ENCODE data around the gene FAF1. TPM values are rescaled to one million over a fixed set of nuclear protein-coding genes. Genes with fewer than 3 reads are reported as not detected.

The FAF1 gene
- total and polyA plus RNA-seq, 2 donors (not counting 1 experiment from before 2014, with no cell fraction given), result 39.6 to 40.0 TPM

- no peak for TF ChIP-seq EZH2 (IDR thresholded peaks at IDR 0.05; ENCODE audit: low read length, missing control alignments)
- no peak overlapping the region for H3K4me2 ChIP-seq (ENCODE audit: extremely low read depth, insufficient read depth, low read length)
- H3K36me3 ChIP-seq (ENCODE audit: control insufficient read depth, insufficient read depth, low read length), result no peaks in the 10 kb centered on the region
- no peaks in the 10 kb centered on the region for H3K9me3 ChIP-seq (ENCODE audit: control insufficient read depth, insufficient read depth, low read depth, low read length)
- H3K27me3 ChIP-seq (ENCODE audit: control insufficient read depth, insufficient read depth, low read length), result no peaks in the 10 kb centered on the region
- H4K20me1 ChIP-seq (ENCODE audit: control insufficient read depth, extremely low read depth, insufficient read depth, low read length), result no peaks in the 10 kb centered on the region
- H3K79me2 ChIP-seq (ENCODE audit: control insufficient read depth, insufficient read depth, low read length), result no peaks in the 10 kb centered on the region
- H2AFZ ChIP-seq (ENCODE audit: low read length), result no peak overlapping the region
- DNase-seq (ENCODE audit: low read depth in 2 of 2), result peak in 1 of 2 donors; percentile 31
- H3K9ac ChIP-seq (ENCODE audit: insufficient read depth, low read length), result no peak overlapping the region
- H3K27ac ChIP-seq (ENCODE audit: insufficient read depth, low read length), result no peak overlapping the region
- H3K4me1 ChIP-seq (ENCODE audit: control insufficient read depth, extremely low read depth, insufficient read depth, low read length), result no peaks in the 10 kb centered on the region
- H3K4me3 ChIP-seq (replicated peaks in 1 of 4; ENCODE audit: control extremely low read depth in 1 of 4, insufficient read depth in 1 of 4, low read depth in 3 of 4, low read length in 4 of 4), result no peak overlapping the region
Measured at GRCh38 chr1:50526431-50526830, 433.6 kb downstream of the FAF1 start.

- Histone ChIP-seq H3K9me3 (ENCODE audit: control insufficient read depth, insufficient read depth, low read depth, low read length) (no peaks in the 10 kb centered on the region), H3K27me3 (ENCODE audit: control insufficient read depth, insufficient read depth, low read length) (no peaks in the 10 kb centered on the region), H4K20me1 (ENCODE audit: control insufficient read depth, extremely low read depth, insufficient read depth, low read length) (no peaks in the 10 kb centered on the region), H3K4me3 (replicated peaks in 1 of 4; ENCODE audit: control extremely low read depth in 1 of 4, insufficient read depth in 1 of 4, low read depth in 3 of 4, low read length in 4 of 4) (no peak overlapping the region), H3K4me1 (ENCODE audit: control insufficient read depth, extremely low read depth, insufficient read depth, low read length) (no peaks in the 10 kb centered on the region), H3K36me3 (ENCODE audit: control insufficient read depth, insufficient read depth, low read length) (no peaks in the 10 kb centered on the region), H3K4me2 (ENCODE audit: extremely low read depth, insufficient read depth, low read length) (no peak overlapping the region), H3K27ac (ENCODE audit: insufficient read depth, low read length) (no peak overlapping the region), H2AFZ (ENCODE audit: low read length) (no peak overlapping the region), H3K9ac (ENCODE audit: insufficient read depth, low read length) (no peak overlapping the region), H3K79me2 (ENCODE audit: control insufficient read depth, insufficient read depth, low read length) (no peaks in the 10 kb centered on the region)
- no peak for DNase-seq (ENCODE audit: low read depth in 2 of 2)
- TF ChIP-seq CTCF (conservative IDR thresholded peaks at IDR 0.05 in 1 of 2, IDR thresholded peaks at IDR 0.05 in 1 of 2; ENCODE audit: low read depth in 1 of 2, low read length in 2 of 2) (no peak), EZH2 (IDR thresholded peaks at IDR 0.05; ENCODE audit: low read length, missing control alignments) (no peak)
Measured at GRCh38 chr1:50523548-50523947, 436.5 kb downstream of the FAF1 start.

GRCh38 chr1:50522691-50523342 lies 437.2 kb downstream of the FAF1 start:
- Histone ChIP-seq H2AFZ (ENCODE audit: low read length) (no peak overlapping the region), H3K4me3 (replicated peaks in 1 of 4; ENCODE audit: control extremely low read depth in 1 of 4, insufficient read depth in 1 of 4, low read depth in 3 of 4, low read length in 4 of 4) (no peak overlapping the region), H3K27me3 (ENCODE audit: control insufficient read depth, insufficient read depth, low read length) (no peaks in the 10 kb centered on the region), H3K27ac (ENCODE audit: insufficient read depth, low read length) (no peak overlapping the region), H3K36me3 (ENCODE audit: control insufficient read depth, insufficient read depth, low read length) (no peaks in the 10 kb centered on the region), H3K4me2 (ENCODE audit: extremely low read depth, insufficient read depth, low read length) (no peak overlapping the region), H3K9me3 (ENCODE audit: control insufficient read depth, insufficient read depth, low read depth, low read length) (no peaks in the 10 kb centered on the region), H3K9ac (ENCODE audit: insufficient read depth, low read length) (no peak overlapping the region), H3K4me1 (ENCODE audit: control insufficient read depth, extremely low read depth, insufficient read depth, low read length) (no peaks in the 10 kb centered on the region), H3K79me2 (ENCODE audit: control insufficient read depth, insufficient read depth, low read length) (no peaks in the 10 kb centered on the region), H4K20me1 (ENCODE audit: control insufficient read depth, extremely low read depth, insufficient read depth, low read length) (no peaks in the 10 kb centered on the region)
- no peak for DNase-seq (ENCODE audit: low read depth in 2 of 2)
- TF ChIP-seq CTCF (conservative IDR thresholded peaks at IDR 0.05 in 1 of 2, IDR thresholded peaks at IDR 0.05 in 1 of 2; ENCODE audit: low read depth in 1 of 2, low read length in 2 of 2), result no peak
- no peak for TF ChIP-seq EZH2 (IDR thresholded peaks at IDR 0.05; ENCODE audit: low read length, missing control alignments)
